Psoas muscle (tissue), 8 donors: ENCODE measurements around the gene CHSY1. TPM values are rescaled to one million over a fixed set of nuclear protein-coding genes. Genes with fewer than 3 reads are reported as not detected.
"Not testable (repeated sequence)": the region's sequence is repeated elsewhere in the genome, so short reads cannot be mapped to it uniquely, and the experiment has no call there.

ENCODE experiments used
- ATAC-seq, 4 donors: fragments of 200-7000 bp; cut with Tn5 transposase; one replicate each; pipeline ENCODE4 v1.9.1; 2020; ENCODE audit warnings: moderate library complexity in 3 of 4, mild to moderate bottlenecking in 2 of 4
- DNase-seq, 2 donors: peaks; one replicate each; pipeline ENCODE4 v3.0.0-alpha.2; 2020
- H3K27ac ChIP-seq: fragments of 200-600 bp; one replicate; pipeline ENCODE4 v1.8.0; 2022
- H3K27me3 ChIP-seq, 3 donors: fragments of 200-600 bp in 1 of 3; one replicate each; pipeline versions ENCODE4 v1.6.1 to v1.8.0; 2013 to 2022; ENCODE audit warnings: low read length in 2 of 3, mild to moderate bottlenecking in 2 of 3, moderate library complexity in 1 of 3; ENCODE audit not compliant: insufficient read depth in 3 of 3
- H3K36me3 ChIP-seq, 2 donors: fragments of 200-600 bp in 1 of 2; one replicate each; pipeline versions ENCODE4 v1.6.1 to v1.8.0; 2013 to 2022; ENCODE audit warnings: low read depth in 1 of 2, mild to moderate bottlenecking in 1 of 2, moderate library complexity in 1 of 2; ENCODE audit not compliant: insufficient read depth in 1 of 2
- H3K4me1 ChIP-seq: fragments of 200-600 bp; one replicate; pipeline ENCODE4 v1.8.0; 2022
- H3K4me3 ChIP-seq: fragments of 200-600 bp; one replicate; pipeline ENCODE4 v1.8.0; 2022; ENCODE audit warnings: mild to moderate bottlenecking
- H3K9me3 ChIP-seq: fragments of 200-600 bp; one replicate; pipeline ENCODE4 v1.8.0; 2022
- CTCF ChIP-seq: fragments of 200-600 bp; IDR thresholded peaks from one replicate; pipeline ENCODE4 v1.8.0; 2022; ENCODE audit warnings: antibody characterized with exemption
- WGBS, 3 donors: extraction: QIAGEN DNeasy Blood & Tissue Kit; methylation state at CpG; one replicate each; pipeline versions ENCODE4 v1.1.6 to v1.1.7; 2013; 5-methylcytosine and 5-hydroxymethylcytosine counted together
- intact Hi-C, 2 donors: fragments of 100-400 bp; cut with DNase I; formaldehyde crosslinking; loops; one replicate each; pipeline versions ENCODE4 v1.11.0 to v1.14.2; 2022
- polyA plus RNA-seq, 3 donors: library from polyadenylated mRNA; stranded (reverse); fragments of 200-250 nt; gene quantifications; one replicate each; pipeline ENCODE4 v1.2.3, GENCODE V29; 2013
- total RNA-seq, 4 donors: library from RNA; stranded (reverse); fragmentation: NEBNext Ultra II Directional in 2 of 4; extraction: Animal tissue kit (Norgen Biotek cat#: 25700) in 2 of 4; gene quantifications; one replicate each; pipeline versions ENCODE4 v1.2.1 to v1.2.4, GENCODE V29; 2021 to 2023
- donor health status: healthy with polysubstance abuse.
- donor health status: DM: no; HTN: no; CAD: no; lungs with moderate emphysema.
- donor health status: Bipolar disorder and iron deficiency.
- donor health status: healthy.
- donor health status: DM: yes; HTN: yes; CAD: no.
- donor health status: DM: no; HTN: no; CAD: no.
- donor health status: DM: no; HTN: no; CAD: no.
- donor health status: DM: yes; HTN: yes; CAD: no.

Gene CHSY1
- total and polyA plus RNA-seq, 7 donors = 2.9 to 11.4 (median 6.7) TPM

GRCh38 chr15:101294731-101295606 is 43.1 kb upstream of the CHSY1 start, which contains the start of gene SNRPA1:
TSS of gene SNRPA1 (minus strand) at chr15:101295248. CDS start at chr15:101295178, 70 bp downstream.
- H3K27ac ChIP-seq = peak within 1 kb of the TSS; percentile 98
- peak; percentile 99 to 100 for DNase-seq
- intact Hi-C loops = loop anchor here (2.0 to 5.0 kb wide), 3 partner anchors 202 to 358 kb away; partner anchors contain the start of gene TM2D3 (in 1 of the 2)
- WGBS, 3 donors = 0 to 1% (median 0%) methylated on average over 74 to 87 of the region's 87 CpGs
- H3K36me3 ChIP-seq = peaks cover 0 to 20% of the 10 kb centered on the region in 2 donors
- ATAC-seq = peak; percentile 94 to 95 (median 95)
- H3K4me1 ChIP-seq = peaks cover 35% of the 10 kb centered on the region
- no peaks in the 10 kb centered on the region for H3K9me3 ChIP-seq
- no peaks in the 10 kb centered on the region for H3K27me3 ChIP-seq
- H3K4me3 ChIP-seq = peak within 1 kb of the TSS; percentile 99
- no peak for TF ChIP-seq CTCF

GRCh38 chr15:101293122-101293521 is 41.3 kb upstream of the CHSY1 start:
- Histone ChIP-seq H3K27ac (peak overlapping the region; percentile 98), H3K4me1 (peaks cover 35% of the 10 kb centered on the region), H3K9me3 (no peaks in the 10 kb centered on the region), H3K27me3 (no peaks in the 10 kb centered on the region), H3K4me3 (peak overlapping the region; percentile 99), H3K36me3 (peaks cover 0 to 38% of the 10 kb centered on the region in 2 donors)
- 51 to 60% (median 55%) methylated on average over 10 of the region's 10 CpGs for WGBS, 3 donors
- DNase-seq (no peak), ATAC-seq (no peak)
- TF ChIP-seq CTCF = no peak
- intact Hi-C loops = loop anchor here in 1 of 2 donors (2.0 kb wide), 1 partner anchor 14 kb away; no protein-coding TSS in a partner anchor

GRCh38 chr15:101288905-101289513 is 37.2 kb upstream of the CHSY1 start:
- intact Hi-C loops = no loop called here
- Histone ChIP-seq H3K9me3 (no peaks in the 10 kb centered on the region), H3K27ac (no peak overlapping the region), H3K27me3 (no peaks in the 10 kb centered on the region), H3K4me3 (no peak overlapping the region), H3K36me3 (peaks cover 8 to 78% of the 10 kb centered on the region in 2 donors), H3K4me1 (peaks cover 23% of the 10 kb centered on the region)
- WGBS, 3 donors = 74 to 80% (median 77%) methylated on average over 8 of the region's 8 CpGs
- peak; percentile 64 for TF ChIP-seq CTCF
- no peak for DNase-seq
- peak in 3 of 4 donors; percentile 39 to 75 (median 66) for ATAC-seq

GRCh38 chr15:101287342-101287741 is 35.5 kb upstream of the CHSY1 start:
- H3K27ac ChIP-seq, DNase-seq, H3K9me3 ChIP-seq, ATAC-seq, H3K4me3 ChIP-seq, H3K27me3 ChIP-seq, intact Hi-C loops: not testable (repeated sequence)
- Histone ChIP-seq H3K36me3 (peaks cover 11 to 94% of the 10 kb centered on the region in 2 donors), H3K4me1 (peaks cover 12% of the 10 kb centered on the region)
- 97 to 98% (median 98%) methylated on average over 6 of the region's 6 CpGs for WGBS, 3 donors
